Activated T-cell treated with anti-CD3 and anti-CD28 coated beads, Interleukin-2, amount 50 U/mL, for 4 hours (primary cell): ENCODE data around the gene MKNK1. TPM values are rescaled to one million over a fixed set of nuclear protein-coding genes. Genes with fewer than 3 reads are reported as not detected.
A peak's percentile ranks its signal among the peaks of the same experiment; 100 is the strongest.

ENCODE experiments used
- ATAC-seq, 2 donors: fragments of 200-7000 bp; cut with Tn5 transposase; one replicate each; pipeline ENCODE4 v1.10.0; 2021
- DNase-seq: peaks from one replicate; pipeline ENCODE4 v3.0.0-alpha.2; 2020
- H3K27me3 Mint-ChIP-seq: one replicate; pipeline ENCODE4 v1.8.0; 2021; ENCODE audit warnings: low read depth, mixed read lengths
- H3K36me3 Mint-ChIP-seq: one replicate; pipeline ENCODE4 v1.8.0; 2022; ENCODE audit warnings: mixed read lengths; ENCODE audit not compliant: insufficient read depth
- H3K4me1 Mint-ChIP-seq: one replicate; pipeline ENCODE4 v1.8.0; 2021; ENCODE audit warnings: low read depth, mixed read lengths
- H3K4me3 Mint-ChIP-seq: one replicate; pipeline ENCODE4 v1.8.0; 2021; ENCODE audit warnings: mild to moderate bottlenecking, moderate library complexity, mixed read lengths
- H3K9me3 Mint-ChIP-seq: one replicate; pipeline ENCODE4 v1.8.0; 2021; ENCODE audit warnings: mixed read lengths
- total RNA-seq, 3 donors: library from RNA; stranded (reverse); gene quantifications; one replicate each; pipeline ENCODE4 v1.2.1, GENCODE V29; 2021

Gene MKNK1
- total RNA-seq, 3 donors from 2014 or later, result 21.1 to 26.1 (median 21.6) TPM

GRCh38 chr1:46553506-46553905, 50.6 kb downstream of the MKNK1 start:
- H3K4me1 Mint-ChIP-seq, result peaks cover 9% of the 10 kb centered on the region
- H3K36me3 Mint-ChIP-seq, result peaks cover 1% of the 10 kb centered on the region
- ATAC-seq, result no peak

GRCh38 chr1:46552357-46553237, 51.5 kb downstream of the MKNK1 start:
- Mint-ChIP-seq H3K9me3 (no peaks in the 10 kb centered on the region), H3K27me3 (no peaks in the 10 kb centered on the region), H3K36me3 (no peaks in the 10 kb centered on the region), H3K4me1 (peaks cover 9% of the 10 kb centered on the region), H3K4me3 (no peak overlapping the region)
- ATAC-seq, result no peak
- DNase-seq, result no peak

More at GRCh38 chr1:46553506-46553905, 50.6 kb downstream of the MKNK1 start:
- H3K9me3 Mint-ChIP-seq, result no peaks in the 10 kb centered on the region
- DNase-seq, result no peak
- H3K27me3 Mint-ChIP-seq, result no peaks in the 10 kb centered on the region
- no peak overlapping the region for H3K4me3 Mint-ChIP-seq

- no peaks in the 10 kb centered on the region for H3K36me3 Mint-ChIP-seq
- peaks cover 9% of the 10 kb centered on the region for H3K4me1 Mint-ChIP-seq
- peaks cover 6% of the 10 kb centered on the region for H3K27me3 Mint-ChIP-seq
- no peaks in the 10 kb centered on the region for H3K9me3 Mint-ChIP-seq
- no peak for ATAC-seq
- no peak for DNase-seq
- no peak within 1 kb of the TSS for H3K4me3 Mint-ChIP-seq
These were observed 52.4 kb downstream of the MKNK1 start, which contains the start of gene KNCN for GRCh38 chr1:46551597-46552095. KNCN (minus strand) TSS chr1:46551647; CDS start chr1:46551215, 432 bp downstream.

- Mint-ChIP-seq H3K9me3 (no peaks in the 10 kb centered on the region), H3K4me1 (peaks cover 9% of the 10 kb centered on the region), H3K36me3 (no peaks in the 10 kb centered on the region), H3K4me3 (no peak overlapping the region), H3K27me3 (peaks cover 15% of the 10 kb centered on the region)
- DNase-seq (no peak), ATAC-seq (no peak)
These were observed 53.3 kb downstream of the MKNK1 start for GRCh38 chr1:46550751-46551231.

- ATAC-seq (peak; percentile 58 to 67), DNase-seq (no peak)
- peaks cover 23% of the 10 kb centered on the region for H3K27me3 Mint-ChIP-seq
- H3K36me3 Mint-ChIP-seq, result no peaks in the 10 kb centered on the region
- peaks cover 9% of the 10 kb centered on the region for H3K4me1 Mint-ChIP-seq
- H3K9me3 Mint-ChIP-seq, result no peaks in the 10 kb centered on the region
- H3K4me3 Mint-ChIP-seq, result no peak overlapping the region
These were observed 54.1 kb downstream of the MKNK1 start for GRCh38 chr1:46549697-46550681.

- H3K4me3 Mint-ChIP-seq, result no peak overlapping the region
- DNase-seq (no peak), ATAC-seq (peak in 1 of 2 donors; percentile 41)
- H3K4me1 Mint-ChIP-seq, result peaks cover 11% of the 10 kb centered on the region
- H3K36me3 Mint-ChIP-seq, result no peaks in the 10 kb centered on the region
- peaks cover 39% of the 10 kb centered on the region for H3K27me3 Mint-ChIP-seq
- no peaks in the 10 kb centered on the region for H3K9me3 Mint-ChIP-seq
These were observed 56.3 kb downstream of the MKNK1 start for GRCh38 chr1:46547481-46548383.

GRCh38 chr1:46546210-46546609, 57.9 kb downstream of the MKNK1 start:
- no peak for DNase-seq
- no peak for ATAC-seq
- Mint-ChIP-seq H3K4me3 (no peak overlapping the region), H3K9me3 (no peaks in the 10 kb centered on the region), H3K27me3 (peaks cover 46% of the 10 kb centered on the region), H3K36me3 (no peaks in the 10 kb centered on the region), H3K4me1 (peaks cover 11% of the 10 kb centered on the region)

GRCh38 chr1:46545784-46546183, 58.3 kb downstream of the MKNK1 start:
- Mint-ChIP-seq H3K27me3 (peaks cover 47% of the 10 kb centered on the region), H3K36me3 (no peaks in the 10 kb centered on the region), H3K9me3 (no peaks in the 10 kb centered on the region), H3K4me1 (peaks cover 11% of the 10 kb centered on the region), H3K4me3 (no peak overlapping the region)
- no peak for DNase-seq
- ATAC-seq, result no peak

GRCh38 chr1:46544561-46545240, 59.4 kb downstream of the MKNK1 start:
- ATAC-seq, result no peak
- H3K27me3 Mint-ChIP-seq, result peaks cover 47% of the 10 kb centered on the region

GRCh38 chr1:46543761-46544560, 60.1 kb downstream of the MKNK1 start:
- DNase-seq (no peak), ATAC-seq (no peak)
- Mint-ChIP-seq H3K9me3 (no peaks in the 10 kb centered on the region), H3K4me1 (peaks cover 2% of the 10 kb centered on the region), H3K27me3 (peaks cover 47% of the 10 kb centered on the region), H3K36me3 (no peaks in the 10 kb centered on the region), H3K4me3 (no peak overlapping the region)

More at GRCh38 chr1:46544561-46545240, 59.4 kb downstream of the MKNK1 start:
- Mint-ChIP-seq H3K36me3 (no peaks in the 10 kb centered on the region), H3K4me3 (no peak overlapping the region), H3K9me3 (no peaks in the 10 kb centered on the region), H3K4me1 (peaks cover 7% of the 10 kb centered on the region)
- DNase-seq, result no peak

- peaks cover 47% of the 10 kb centered on the region for H3K27me3 Mint-ChIP-seq
- ATAC-seq, result no peak
- no peaks in the 10 kb centered on the region for H3K36me3 Mint-ChIP-seq
- H3K4me3 Mint-ChIP-seq, result no peak overlapping the region
- peaks cover 2% of the 10 kb centered on the region for H3K4me1 Mint-ChIP-seq
- no peaks in the 10 kb centered on the region for H3K9me3 Mint-ChIP-seq
- DNase-seq, result no peak
These were observed 60.7 kb downstream of the MKNK1 start for GRCh38 chr1:46543382-46543760.

- Mint-ChIP-seq H3K9me3 (no peaks in the 10 kb centered on the region), H3K4me1 (peaks cover 2% of the 10 kb centered on the region), H3K36me3 (no peaks in the 10 kb centered on the region), H3K4me3 (no peak overlapping the region), H3K27me3 (peaks cover 30% of the 10 kb centered on the region)
- DNase-seq (no peak), ATAC-seq (no peak)
These were observed 64.1 kb downstream of the MKNK1 start for GRCh38 chr1:46539972-46540371.
